GM19372 (cell line): ENCODE data around the gene RING1.

Experiments used
- ATAC-seq: cut with Tn5 transposase; IDR thresholded peaks from one replicate; pipeline ENCODE4 v1.9.1; 2021; ENCODE audit warnings: mild to moderate bottlenecking, low read depth, moderate library complexity; ENCODE audit not compliant: unreplicated experiment

RING1 gene

DNA sequence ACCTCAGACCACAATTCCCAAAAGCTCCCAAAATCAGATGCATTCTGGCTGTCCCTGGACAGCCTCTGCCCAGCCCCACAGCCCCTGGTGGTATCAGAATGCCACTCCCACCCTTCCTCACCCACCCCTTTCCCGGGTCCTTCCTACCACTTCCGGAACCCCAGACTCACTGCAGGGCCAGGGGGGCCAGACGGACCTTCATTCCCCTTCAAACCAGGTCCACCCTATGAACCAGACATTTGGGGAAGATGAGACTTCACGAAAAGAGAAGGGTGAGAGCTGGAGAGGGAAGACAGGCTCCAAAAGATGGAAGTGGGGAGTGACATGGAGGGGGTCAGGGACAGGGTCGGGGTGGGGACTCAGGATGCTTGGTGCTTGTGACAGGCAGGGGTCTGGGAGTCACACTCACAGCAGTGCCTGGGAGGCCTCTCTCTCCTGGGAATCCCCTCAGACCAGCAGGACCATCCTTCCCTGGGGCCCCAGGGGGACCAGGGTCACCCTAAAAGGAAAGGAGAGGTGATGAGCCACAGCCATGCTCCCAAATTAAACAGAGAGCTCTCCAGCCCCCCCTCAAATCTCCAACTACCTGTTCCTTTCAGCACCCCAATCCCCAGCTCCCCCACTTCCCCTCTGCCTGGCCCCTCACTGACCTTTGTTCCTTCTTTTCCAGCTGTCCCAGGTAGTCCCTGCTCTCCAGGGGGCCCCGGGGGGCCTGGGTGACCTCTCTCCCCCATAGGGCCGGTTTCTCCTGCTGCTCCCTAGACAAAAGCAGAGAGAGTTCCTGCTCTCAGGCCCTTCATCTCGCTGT, 36.2 kb upstream of the RING1 start:
- ATAC-seq = no peak

DNA sequence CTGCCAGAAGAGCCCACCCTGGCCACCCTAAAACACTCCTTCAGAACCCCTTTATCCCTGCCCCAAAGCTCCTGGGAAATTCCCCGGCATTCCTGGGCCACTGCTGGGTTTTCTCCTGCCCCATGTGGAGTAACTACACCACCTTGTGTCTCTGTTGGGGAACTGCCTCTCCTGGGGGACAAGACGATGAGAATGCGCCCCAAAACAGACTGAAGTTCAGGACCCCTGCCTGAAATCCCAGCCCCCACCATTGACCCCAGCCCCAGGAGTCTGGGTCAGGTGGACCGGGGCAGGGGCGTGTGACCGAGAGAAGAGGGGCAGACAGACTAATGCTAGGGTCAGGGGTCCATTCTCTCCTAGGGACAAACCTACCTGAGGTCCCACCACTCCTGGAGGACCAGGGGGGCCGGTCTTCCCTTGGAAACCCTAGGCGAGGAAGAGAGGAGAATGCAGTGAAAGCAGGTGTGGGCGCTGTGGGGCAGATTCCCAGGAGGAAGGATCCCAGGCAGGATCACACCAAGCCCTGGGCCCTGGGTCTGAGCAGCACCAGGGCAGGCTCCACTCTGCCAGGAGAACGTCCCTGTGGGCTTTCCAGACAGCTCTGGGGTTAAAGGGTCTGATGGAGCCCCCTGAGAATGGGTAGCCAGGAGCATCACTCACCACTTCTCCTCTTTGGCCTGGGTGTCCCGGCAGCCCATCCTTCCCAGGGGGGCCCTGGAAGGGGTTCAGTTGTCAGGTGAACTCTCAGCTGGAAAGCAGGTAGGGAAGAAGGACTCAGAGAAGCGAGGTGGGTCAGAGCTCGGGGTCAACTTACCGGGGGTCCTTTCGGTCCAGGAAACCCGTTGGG, 35.4 kb upstream of the RING1 start:
- ATAC-seq = no peak

DNA sequence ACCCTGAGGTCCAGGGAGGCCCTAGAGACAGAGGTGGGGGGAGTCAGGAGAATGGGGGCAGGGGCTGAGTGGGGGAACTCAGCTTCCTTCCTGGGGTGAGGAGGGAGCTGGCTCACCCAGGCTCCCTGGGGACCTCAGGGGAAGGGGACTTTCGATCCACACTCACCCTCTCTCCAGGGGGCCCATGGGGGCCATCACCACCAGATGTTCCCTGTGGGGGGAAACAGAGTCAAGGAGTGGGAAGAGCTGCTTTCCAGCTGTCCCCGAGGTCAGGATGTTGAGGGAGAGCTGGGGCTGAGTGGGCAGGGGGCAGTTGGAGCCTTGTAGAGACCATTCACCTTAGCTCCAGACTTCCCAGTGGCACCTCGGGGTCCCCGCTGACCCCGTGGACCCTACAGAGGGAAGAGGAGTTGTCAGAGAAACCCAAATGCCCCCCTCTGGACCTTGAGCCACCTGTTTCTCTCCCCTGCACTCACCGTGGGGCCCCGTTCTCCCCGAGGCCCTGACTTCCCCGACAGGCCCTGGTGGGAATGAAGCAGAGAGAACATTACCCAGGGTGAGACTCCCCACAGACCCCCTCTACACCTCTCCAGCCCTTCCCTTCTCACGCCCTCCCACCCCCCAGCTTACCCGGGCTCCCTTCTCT, 34.6 kb upstream of the RING1 start:
- ATAC-seq = no peak

DNA sequence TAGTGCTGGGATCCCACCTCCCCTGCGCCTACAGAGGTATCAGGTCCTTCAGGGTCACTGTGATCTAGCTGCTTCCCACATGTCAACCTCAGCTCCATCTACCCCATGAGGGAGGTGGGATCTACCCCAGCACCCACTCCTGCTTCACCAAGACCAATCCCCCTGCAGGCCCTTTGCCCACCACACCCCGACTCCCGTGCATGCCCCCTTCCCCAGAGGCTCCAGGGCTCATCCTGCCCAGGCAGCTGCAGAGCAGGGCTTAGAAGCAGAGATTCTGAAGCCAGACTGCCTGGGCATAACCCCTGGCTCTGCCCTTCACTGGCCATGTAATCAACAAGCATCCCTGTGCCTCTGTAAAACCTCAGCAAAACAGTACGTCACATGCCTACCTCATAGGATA, 33.5 kb upstream of the RING1 start:
- ATAC-seq = no peak

DNA sequence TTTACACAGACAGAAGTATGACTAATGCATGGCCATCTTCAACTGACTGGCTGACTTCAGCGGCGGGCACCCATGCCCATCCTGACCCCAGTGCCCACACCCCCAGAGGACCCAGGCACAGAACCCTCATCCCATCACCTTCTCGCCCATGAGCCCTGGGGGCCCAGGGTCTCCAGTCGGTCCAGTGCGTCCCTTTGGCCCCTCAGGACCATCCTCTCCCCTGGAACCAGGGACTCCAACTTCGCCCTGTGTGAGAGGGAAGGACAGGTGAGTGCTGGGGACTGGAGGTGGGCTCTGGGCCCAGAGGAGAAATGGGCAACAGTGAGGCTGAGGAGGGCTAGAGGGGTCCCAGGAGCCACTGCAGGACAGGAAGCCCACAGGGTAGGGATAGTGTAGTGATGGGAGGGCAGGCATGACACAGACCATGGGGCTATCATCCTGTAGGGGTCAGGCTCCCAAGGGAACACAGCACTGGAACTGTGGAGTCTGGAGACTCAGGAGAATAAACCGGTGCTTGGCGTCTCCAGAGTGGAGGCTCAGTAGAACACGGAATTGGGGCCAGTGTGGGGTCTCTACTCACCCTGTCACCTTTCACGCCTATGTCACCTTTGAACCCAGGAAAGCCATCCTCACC, 32.7 kb upstream of the RING1 start:
- ATAC-seq = no peak

DNA sequence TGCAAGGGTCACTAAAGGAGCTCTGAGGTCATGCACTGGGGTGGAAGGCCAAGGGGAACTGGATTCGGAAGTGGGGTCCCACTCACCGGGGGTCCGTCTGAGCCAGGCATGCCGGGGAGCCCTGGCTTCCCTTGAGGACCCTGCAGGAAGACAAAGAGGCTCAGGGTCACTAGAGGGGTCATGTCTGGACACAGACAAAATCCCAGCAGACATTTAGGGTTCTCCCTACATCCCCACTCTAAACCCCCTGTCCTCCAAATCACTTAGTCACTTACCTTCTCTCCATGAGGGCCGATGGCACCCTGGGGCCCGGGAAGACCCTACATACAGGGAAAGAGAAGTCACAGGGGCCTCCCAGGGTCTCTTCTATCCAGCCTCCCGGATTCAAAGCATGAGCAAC, 31.4 kb upstream of the RING1 start:
- no peak for ATAC-seq

DNA sequence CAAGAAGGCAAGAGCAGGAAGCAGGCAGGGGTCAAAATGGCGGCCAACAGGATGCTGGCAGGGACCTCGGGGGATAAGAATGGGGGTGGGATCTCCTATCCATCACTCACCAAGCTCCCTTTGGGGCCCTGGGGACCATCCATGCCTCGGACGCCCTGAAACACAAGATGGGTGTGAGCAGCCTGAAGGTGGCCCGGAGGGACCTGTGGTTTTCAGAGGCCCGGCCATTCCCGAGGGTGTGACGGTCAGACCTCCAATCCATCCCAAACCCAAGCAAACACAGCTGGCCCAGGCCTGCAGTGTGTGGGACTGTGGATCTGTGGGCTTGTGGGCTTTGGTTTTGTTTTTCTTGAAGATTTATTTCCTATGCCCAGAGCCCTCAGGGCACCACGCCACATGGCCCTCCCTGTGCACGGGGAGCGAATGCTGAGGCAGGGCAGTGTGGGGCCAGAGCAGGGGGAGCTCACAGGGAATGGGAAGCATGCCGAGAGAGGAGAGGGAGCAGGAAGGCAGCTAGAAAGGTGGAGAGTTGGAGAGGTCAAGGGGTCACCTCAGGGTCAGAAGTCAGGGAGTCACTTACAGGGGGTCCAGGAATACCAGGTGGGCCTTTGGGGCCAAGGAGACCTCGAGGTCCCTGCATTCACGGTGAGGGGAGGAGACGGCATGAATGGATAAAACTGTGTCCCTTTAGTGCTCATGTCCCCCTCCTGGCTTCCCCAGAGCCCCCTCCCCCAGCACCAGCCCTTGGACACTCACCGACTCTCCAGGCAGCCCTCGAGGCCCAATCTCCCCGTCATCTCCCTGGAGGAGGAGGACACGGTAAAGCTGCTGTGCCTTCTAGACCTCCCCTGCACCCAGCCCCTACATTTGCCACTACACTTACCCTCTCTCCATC, 30.5 kb upstream of the RING1 start:
- ATAC-seq = no peak

DNA sequence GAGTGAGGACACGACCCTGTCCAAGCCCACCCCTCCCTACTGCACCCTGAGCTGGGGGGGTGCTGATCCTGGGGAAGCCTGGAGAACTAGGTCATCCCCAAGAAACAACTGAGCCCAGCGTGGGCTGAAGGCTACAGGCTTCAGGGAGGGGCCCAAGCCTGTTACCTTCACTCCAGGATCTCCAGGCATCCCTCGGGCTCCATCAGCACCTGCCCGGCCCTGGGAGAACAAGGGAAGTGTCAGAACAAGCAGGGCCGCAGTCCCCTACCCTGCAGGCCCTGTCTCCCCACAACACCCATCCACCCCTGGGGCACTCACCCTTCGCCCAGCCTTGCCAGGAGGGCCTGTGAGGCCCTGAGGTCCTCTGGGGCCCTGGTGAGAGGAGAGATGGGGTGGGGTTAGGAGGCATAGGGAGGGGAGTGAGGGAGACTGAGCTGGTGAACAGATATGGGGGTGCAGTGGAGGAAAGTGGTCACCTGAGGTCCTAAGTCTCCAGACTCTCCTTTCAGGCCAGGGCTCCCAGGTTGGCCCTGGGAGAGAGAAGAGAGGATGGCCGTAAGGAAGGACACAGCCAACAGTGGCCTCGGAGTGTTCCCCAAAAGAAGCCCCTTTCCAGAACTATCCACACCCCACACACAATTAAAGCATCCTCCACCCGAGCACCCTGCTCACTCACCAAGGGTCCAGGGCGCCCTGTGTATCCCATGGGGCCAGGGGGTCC, 29.4 kb upstream of the RING1 start:
- no peak for ATAC-seq

DNA sequence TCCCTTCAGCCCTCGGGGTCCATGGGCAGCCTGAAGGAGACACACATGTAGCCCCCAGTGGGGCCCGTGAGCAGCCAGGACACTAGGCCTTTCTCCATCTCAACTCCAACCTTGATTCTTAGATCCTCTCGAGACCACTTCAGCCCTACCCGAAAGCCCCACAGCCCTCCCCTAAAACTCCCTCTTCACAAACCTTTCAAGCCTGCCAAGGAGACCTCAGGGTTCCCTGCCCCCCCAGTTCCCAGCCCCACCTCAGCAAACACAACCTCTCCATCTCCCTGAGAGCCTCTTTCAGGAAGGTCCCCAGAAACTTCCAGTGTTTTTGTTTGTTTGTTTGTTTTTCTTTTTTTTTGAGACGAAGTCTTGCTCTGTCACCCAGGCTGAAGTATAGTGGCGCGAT, 27.2 kb upstream of the RING1 start:
- no peak for ATAC-seq

DNA sequence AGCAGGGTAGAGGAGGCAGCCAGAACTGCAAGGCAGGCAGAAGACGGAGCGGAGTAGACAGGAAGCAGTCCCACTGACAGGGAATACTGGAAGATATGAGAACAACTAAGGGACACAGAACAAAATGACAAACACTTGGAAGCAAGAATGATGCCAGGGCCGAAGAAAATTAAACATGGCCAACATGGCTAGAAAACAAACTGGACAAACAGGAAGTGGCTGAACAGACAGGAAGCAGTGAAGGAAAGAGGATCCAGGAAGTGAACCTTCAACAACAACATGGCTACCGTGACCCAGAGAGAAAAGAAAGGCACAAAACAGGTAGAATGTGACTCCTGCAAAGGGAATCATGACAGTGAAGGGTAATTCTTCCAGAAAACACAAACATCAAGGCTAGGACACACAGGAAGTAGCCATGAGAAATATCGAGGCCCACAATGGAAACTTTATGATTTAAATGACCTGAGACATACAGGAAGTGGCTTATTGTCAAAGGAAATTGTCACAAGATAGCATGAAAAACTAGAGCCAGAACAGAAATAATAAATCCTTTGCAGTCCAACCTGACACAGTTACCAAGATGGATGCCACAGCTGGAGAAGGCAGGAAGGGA, 25.1 kb upstream of the RING1 start:
- no peak for ATAC-seq

DNA sequence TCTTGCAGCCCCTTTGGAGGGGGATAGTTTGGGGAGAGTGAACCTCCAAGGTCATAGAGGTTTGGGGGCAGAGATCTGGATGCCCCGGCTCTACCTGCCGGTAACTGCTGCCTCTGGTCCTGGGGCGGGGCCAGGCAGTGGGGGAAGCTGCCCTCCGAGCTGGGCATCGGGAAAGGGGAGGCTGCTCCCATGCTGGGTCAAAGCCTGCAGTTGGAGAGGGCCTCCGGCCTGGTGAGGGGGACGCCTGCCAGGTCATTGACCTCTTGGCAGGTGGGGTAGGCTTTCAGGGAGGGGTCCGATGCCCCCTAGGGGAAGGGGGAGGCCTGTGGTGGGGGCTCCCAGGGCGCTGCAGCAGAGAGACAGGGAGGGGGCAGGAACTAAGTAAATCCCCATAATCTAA, 23.1 kb upstream of the RING1 start:
- ATAC-seq = no peak

DNA sequence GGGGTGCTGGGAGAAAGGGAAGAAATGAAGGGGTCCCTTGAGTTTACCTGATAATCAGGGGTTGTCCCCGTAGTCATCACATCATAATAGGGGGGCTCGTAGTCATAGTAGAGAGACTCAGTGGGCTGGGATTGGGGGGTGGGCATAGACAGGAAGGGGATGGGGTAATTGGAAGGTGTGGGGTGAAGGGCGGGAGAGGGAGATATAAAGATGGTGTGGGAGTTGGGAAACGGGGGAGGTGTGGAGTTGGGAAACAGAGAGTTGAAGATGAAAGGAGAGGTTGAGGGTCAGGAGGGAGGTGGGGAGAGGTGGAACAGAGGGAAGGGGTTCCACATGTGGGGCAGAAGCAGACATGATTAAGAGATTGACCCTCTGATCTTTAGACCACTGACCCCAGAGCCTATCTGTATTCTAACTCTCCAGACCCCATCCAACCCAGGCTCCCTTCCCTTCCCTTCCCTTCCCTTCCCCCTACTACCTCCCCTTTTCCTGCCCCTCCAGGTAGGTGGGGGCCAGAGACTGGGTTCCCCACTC, 22.6 kb upstream of the RING1 start:
- no peak for ATAC-seq

DNA sequence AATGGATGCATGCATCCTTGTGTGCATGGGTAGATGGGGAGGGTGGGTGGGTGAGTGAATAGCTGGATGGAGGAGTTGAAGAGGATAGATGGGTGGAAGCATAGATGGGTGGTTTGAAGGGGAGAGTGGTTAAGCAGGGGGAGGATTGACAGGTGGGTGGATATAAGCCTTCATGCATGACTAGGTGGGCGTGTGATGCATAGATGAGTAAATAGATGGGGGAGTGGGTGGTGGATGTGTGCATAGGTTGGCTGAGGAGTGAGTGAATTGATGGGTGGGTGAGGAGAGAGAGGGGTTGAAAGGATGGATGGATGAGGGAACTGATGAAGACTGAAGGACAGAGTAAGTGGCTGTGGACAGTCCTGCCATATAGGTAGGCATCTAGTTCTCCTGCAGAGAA, 20.5 kb upstream of the RING1 start:
- no peak for ATAC-seq

DNA sequence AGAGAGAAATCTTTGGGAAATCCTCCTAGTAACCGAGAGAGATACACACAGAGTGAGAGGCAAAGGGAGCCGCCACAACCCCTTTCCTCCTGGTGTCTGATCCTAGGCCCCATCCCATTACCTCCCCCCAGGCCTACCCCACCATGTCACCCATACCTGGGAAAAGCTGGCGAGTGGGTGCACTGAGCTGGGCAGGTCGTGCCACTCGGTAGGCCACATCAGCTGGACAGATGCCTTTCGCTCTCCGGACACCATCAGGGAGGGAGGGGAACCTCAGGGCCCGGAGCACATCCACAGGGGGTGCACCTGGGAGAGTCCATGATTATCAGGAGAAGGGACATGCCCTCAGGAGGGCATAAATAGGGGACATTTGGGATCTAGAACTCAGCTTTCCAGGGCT, 19.1 kb upstream of the RING1 start:
- no peak for ATAC-seq

DNA sequence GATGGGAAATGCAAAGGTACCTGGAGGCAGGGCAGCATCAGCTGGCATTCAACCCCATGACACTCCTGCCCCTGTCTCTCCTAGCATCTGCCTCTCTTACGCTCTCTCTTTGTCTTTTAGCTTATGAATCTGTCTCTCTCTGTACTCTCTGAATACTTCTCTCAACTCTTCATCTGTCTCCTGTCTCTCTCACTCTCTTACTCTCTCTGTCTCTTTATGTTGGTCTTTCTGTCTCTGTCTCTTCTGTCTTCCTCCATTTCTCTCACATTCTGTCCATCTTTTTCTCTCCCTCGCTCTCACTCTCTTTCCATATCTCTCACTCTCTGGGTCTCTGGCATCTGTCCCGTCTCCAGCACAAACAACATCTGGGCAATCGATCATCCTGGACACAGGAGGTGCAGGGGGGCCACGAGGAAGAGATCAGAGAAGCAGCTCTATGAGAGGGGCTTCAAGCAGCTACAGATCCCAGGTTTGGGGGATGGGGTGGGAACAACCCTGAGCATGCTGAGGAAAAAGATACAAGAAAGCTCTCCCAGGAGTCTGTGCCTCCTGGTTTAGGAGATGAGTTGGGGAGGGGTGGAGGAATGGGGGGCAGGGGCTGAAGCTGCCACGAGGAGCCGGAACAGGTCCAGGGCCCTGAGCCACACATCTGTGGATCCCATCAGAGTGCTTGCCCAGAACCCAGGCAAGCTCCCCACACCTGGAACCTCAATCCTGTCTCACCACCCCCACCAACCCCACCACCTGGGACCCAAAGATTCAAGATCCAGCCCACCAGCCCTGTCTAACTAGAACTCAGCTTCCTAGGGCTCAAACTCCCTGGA, 18.5 kb upstream of the RING1 start:
- ATAC-seq = no peak

DNA sequence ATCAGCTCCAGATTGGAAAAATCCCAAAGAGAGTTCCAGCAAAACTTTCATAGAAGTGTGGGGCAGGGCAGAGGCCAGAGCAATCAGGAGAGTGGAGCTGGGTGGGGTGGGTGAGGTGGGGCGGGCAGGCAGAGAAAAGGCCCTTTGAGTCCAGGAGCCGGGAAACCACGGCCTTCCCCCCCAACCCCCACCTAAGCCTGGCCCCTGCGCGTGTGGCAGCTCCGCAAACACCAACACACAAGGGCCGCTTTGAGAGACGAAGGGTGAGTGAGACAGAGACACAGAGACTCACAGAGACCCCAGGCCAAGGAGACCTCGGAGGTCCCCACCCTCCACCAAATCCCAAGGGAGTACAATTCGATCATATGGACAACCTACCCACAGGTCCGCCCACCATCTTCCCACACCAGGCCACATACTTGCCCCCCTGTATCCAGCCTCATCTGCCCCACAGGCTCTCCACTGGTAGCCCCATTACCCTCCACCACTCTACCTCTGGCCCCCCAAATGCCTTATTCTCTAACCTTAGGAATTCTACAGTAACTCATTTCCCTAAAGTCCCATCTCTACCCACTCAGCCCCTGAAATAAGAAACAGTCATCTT, 17.7 kb upstream of the RING1 start:
- ATAC-seq = no peak

DNA sequence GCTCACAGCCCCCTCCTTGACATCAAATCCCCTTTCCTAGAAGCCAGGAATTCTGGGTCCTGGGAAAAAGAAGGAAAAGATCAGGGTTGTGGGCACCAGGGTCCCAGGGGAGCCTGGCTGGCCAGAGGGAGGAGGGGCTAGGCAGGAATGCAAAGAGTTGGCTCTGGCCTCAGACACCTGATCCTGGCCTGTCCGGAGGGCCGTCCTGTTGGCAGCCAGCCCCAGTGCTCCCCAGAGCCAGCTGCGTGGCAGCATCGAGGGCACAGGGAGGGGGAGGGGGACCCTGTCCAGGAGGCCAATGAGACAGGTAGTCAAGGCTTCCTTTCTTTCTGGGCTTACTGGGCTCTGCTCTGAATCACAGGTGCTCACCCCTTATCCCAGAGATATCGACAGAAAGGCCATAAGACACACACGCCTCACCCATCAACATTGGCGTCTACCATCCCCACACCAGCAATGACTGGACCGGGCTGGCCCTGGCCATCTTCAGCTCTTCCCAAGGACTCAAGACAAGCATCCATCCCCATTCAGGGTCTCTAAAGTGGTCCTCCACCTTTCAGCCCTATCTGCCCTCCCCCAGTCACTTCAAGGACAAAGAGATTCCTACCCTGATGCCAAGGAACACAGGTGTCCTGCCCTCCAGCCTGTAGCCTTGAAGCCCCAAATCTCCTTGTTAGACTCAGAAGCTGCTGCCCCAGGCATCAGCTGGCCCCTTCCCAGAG, 16.8 kb upstream of the RING1 start:
- ATAC-seq = no peak
